Naive thymus-derived CD4-positive, alpha-beta T cell (primary cell): Measurements from ENCODE around the gene FAM174C. TPM values are rescaled to one million over a fixed set of nuclear protein-coding genes. Genes with fewer than 3 reads are reported as not detected.
A peak's percentile ranks its signal among the peaks of the same experiment; 100 is the strongest.

Experiments
- ATAC-seq: fragments of 150-1000 bp; cut with Tn5 transposase; 2 replicates; pipeline ENCODE4 v1.10.0; 2021; ENCODE audit warnings: mild to moderate bottlenecking, moderate library complexity
- CTCF ChIA-PET: fragments of 350-600 bp; sonication (Branson Sonifier 250); formaldehyde crosslinking; loops from one replicate; lab custom pipeline; 2021; ENCODE audit warnings: antibody characterized with exemption; lab: Charles Lee
- POLR2A ChIA-PET: fragments of 350-600 bp; sonication (Branson Sonifier 250); formaldehyde crosslinking; loops from one replicate; lab custom pipeline; 2021; ENCODE audit warnings: antibody characterized with exemption, inconsistent platforms; lab: Charles Lee
- DNase-seq, 9 donors: peaks; one replicate each; pipeline versions ENCODE4 v3.0.0 to v3.0.0-alpha.2; 2020 to 2022; ENCODE audit warnings: mixed read lengths in 1 of 9
- H3K27ac ChIP-seq: one replicate; pipeline ENCODE4 v1.7.0; 2013; ENCODE audit warnings: mild to moderate bottlenecking, low read depth, low read length, moderate library complexity
- H3K27me3 ChIP-seq, 2 donors: one replicate each; pipeline ENCODE4 v1.7.0; 2013; ENCODE audit warnings: low read length in 2 of 2, mild to moderate bottlenecking in 2 of 2, moderate library complexity in 2 of 2; ENCODE audit not compliant: control insufficient read depth in 2 of 2, insufficient read depth in 2 of 2
- H3K36me3 ChIP-seq, 3 experiments: 1 replicate in 2 of 3; 2 replicates in 1 of 3; pipeline ENCODE4 v1.7.0; 2013; ENCODE audit warnings: low read length in 3 of 3, mild to moderate bottlenecking in 3 of 3, moderate library complexity in 1 of 3; ENCODE audit not compliant: insufficient read depth in 3 of 3, control insufficient read depth in 2 of 3
- H3K4me1 ChIP-seq, 2 donors: one replicate each; pipeline ENCODE4 v1.7.0; 2013; ENCODE audit warnings: low read length in 2 of 2, mild to moderate bottlenecking in 2 of 2, moderate library complexity in 1 of 2; ENCODE audit not compliant: control insufficient read depth in 2 of 2, insufficient read depth in 2 of 2
- H3K4me3 ChIP-seq: 2 replicates; pipeline ENCODE4 v1.7.0; 2013; ENCODE audit warnings: mild to moderate bottlenecking, low read length
- H3K9me3 ChIP-seq, 3 experiments: 1 replicate in 2 of 3; 2 replicates in 1 of 3; pipeline ENCODE4 v1.7.0; 2013; ENCODE audit warnings: low read length in 3 of 3; ENCODE audit not compliant: control insufficient read depth in 2 of 3
- H3K27ac Mint-ChIP-seq, 9 donors: one replicate each; pipeline ENCODE4 v1.8.0; 2020 to 2022; ENCODE audit warnings: mixed read lengths in 9 of 9, mild to moderate bottlenecking in 8 of 9, moderate library complexity in 5 of 9, inconsistent platforms in 2 of 9
- H3K27me3 Mint-ChIP-seq, 5 donors: one replicate each; pipeline ENCODE4 v1.8.0; 2021 to 2022; ENCODE audit warnings: mixed read lengths in 5 of 5, mild to moderate bottlenecking in 1 of 5
- H3K36me3 Mint-ChIP-seq, 5 donors: one replicate each; pipeline ENCODE4 v1.8.0; 2020 to 2022; ENCODE audit warnings: mixed read lengths in 5 of 5, mild to moderate bottlenecking in 3 of 5, inconsistent platforms in 1 of 5
- H3K4me1 Mint-ChIP-seq, 7 donors: one replicate each; pipeline ENCODE4 v1.8.0; 2020 to 2022; ENCODE audit warnings: mixed read lengths in 7 of 7, mild to moderate bottlenecking in 3 of 7, inconsistent platforms in 1 of 7
- H3K4me3 Mint-ChIP-seq, 10 donors: one replicate each; pipeline ENCODE4 v1.8.0; 2020 to 2022; ENCODE audit warnings: mild to moderate bottlenecking in 10 of 10, mixed read lengths in 10 of 10, moderate library complexity in 6 of 10, inconsistent platforms in 2 of 10
- H3K9me3 Mint-ChIP-seq, 11 donors: one replicate each; pipeline ENCODE4 v1.8.0; 2020 to 2022; ENCODE audit warnings: mixed read lengths in 11 of 11, mild to moderate bottlenecking in 4 of 11, inconsistent platforms in 1 of 11, moderate library complexity in 1 of 11
- intact Hi-C, 2 donors: fragments of 100-400 bp; cut with micrococcal nuclease; formaldehyde crosslinking; loops; one replicate each; pipeline ENCODE4 v1.15.1; 2023
- polyA plus RNA-seq, 2 donors: library from polyadenylated mRNA; unstranded; fragments of 300-500 nt; fragmentation: Illumina TruSeq; gene quantifications; one replicate each; pipeline ENCODE4 v1.2.3, GENCODE V29; 2021
- total RNA-seq, 6 experiments: library from RNA in 5 of 6; stranded (reverse) in 5 of 6; gene quantifications; 1 replicate in 5 of 6; 2 replicates in 1 of 6; pipeline ENCODE4 v1.2.3 and lab custom pipeline; 2021 to 2026

FAM174C gene
- total and polyA plus RNA-seq, 7 experiments from 2014 or later, result 31.7 to 78.8 (median 50.0) TPM

DNA sequence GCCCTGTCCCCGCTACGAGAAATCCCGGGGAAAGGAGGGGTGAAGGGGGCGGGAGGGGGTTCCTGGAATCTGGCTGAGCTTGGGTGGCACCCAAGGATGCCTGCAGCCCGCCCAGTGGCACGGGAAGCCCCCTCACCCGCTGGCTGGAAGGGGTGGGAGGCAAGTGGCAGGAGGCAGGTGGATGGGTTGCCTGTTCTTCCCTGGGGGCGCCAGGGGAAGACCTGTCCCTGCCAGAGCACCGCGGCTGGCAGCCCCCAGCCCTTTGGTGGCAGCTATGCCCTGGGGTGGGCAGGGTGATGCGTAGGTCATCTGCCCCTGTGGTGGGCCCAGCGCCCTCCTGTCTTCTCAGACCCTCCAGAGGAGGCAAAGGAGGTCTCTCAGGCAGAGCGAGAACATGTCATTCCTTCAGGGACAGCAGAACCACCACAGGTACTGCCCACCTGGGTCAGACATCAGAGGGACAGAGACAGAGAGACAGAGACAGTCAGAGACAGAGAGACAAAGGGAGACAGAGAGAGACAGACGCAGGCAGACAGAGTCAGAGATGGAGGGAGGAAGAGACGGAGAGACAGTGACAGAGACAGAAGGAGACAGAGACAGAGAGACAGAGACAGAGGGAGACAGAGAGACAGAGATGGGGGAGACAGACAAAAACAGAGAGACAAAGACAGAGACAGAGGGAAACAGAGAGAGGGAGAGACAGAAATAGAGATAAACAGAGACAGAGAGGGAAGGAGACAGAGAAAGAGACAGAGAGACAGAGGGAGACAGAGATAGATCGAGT lies 47.1 kb downstream of the FAM174C start:
- H3K9me3 Mint-ChIP-seq, result peaks cover 0 to 5% (median 0%) of the 10 kb centered on the region in 11 donors
- intact Hi-C loops, result no loop called here
- H3K27me3 Mint-ChIP-seq, result peaks cover 26 to 40% (median 31%) of the 10 kb centered on the region in 5 donors
- no peak for DNase-seq
- Histone ChIP-seq H3K27ac (no peak overlapping the region), H3K36me3 (no peaks in the 10 kb centered on the region), H3K4me3 (no peak overlapping the region), H3K9me3 (no peaks in the 10 kb centered on the region), H3K27me3 (peaks cover 5 to 7% of the 10 kb centered on the region in 2 donors), H3K4me1 (peaks cover 0 to 6% of the 10 kb centered on the region in 2 donors)
- POLR2A ChIA-PET, result no interaction called here
- CTCF ChIA-PET, result no interaction called here
- H3K27ac Mint-ChIP-seq, result peak overlapping the region in 2 of 9 donors; percentile 76 to 82
- peak overlapping the region in 3 of 10 donors; percentile 39 to 69 (median 67) for H3K4me3 Mint-ChIP-seq
- H3K4me1 Mint-ChIP-seq, result peaks cover 0 to 13% (median 7%) of the 10 kb centered on the region in 7 donors
- peaks cover 0 to 11% (median 0%) of the 10 kb centered on the region in 5 donors for H3K36me3 Mint-ChIP-seq
- ATAC-seq, result no peak

DNA sequence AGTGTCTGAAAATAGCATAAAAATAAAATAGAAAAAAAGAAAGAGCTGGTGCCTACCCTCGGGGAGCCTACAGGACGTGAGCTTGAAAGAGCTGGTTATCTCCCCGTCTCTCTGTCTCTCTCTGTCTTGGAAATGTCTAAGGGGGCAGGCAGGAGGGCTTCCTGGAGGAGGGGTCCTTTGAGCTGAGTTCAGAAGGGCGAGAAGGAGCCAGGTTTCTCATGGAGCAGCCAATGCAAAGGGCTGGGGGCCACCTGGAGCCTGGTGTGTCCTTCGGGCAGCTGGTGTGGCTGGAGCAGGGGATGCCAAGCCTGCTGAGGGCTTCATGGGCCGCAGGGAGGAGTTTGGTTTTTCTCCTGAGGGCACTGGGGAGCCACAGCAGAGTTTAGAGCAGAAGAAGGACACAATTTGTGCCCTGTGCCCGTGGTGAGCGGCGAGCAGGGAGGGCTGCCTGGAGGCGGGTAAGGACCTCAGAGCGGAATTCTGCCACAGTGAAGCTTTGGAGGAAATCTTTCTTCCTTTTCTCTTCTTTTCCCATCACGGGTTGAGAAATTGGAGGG lies 49.0 kb downstream of the FAM174C start:
- CTCF ChIA-PET, result no interaction called here
- Histone ChIP-seq H3K27me3 (peaks cover 5 to 7% of the 10 kb centered on the region in 2 donors), H3K9me3 (no peaks in the 10 kb centered on the region), H3K27ac (no peak overlapping the region), H3K4me1 (peaks cover 0 to 6% of the 10 kb centered on the region in 2 donors), H3K36me3 (no peaks in the 10 kb centered on the region), H3K4me3 (no peak overlapping the region)
- Mint-ChIP-seq H3K36me3 (peaks cover 0 to 11% (median 0%) of the 10 kb centered on the region in 5 donors), H3K27ac (no peak overlapping the region), H3K27me3 (peaks cover 23 to 35% (median 28%) of the 10 kb centered on the region in 5 donors), H3K4me1 (peaks cover 0 to 11% (median 6%) of the 10 kb centered on the region in 7 donors), H3K9me3 (peaks cover 0 to 5% (median 0%) of the 10 kb centered on the region in 11 donors), H3K4me3 (peak overlapping the region in 5 of 10 donors; percentile 29 to 69 (median 36))
- ATAC-seq (no peak), DNase-seq (no peak)
- intact Hi-C loops, result no loop called here
- POLR2A ChIA-PET, result no interaction called here

DNA sequence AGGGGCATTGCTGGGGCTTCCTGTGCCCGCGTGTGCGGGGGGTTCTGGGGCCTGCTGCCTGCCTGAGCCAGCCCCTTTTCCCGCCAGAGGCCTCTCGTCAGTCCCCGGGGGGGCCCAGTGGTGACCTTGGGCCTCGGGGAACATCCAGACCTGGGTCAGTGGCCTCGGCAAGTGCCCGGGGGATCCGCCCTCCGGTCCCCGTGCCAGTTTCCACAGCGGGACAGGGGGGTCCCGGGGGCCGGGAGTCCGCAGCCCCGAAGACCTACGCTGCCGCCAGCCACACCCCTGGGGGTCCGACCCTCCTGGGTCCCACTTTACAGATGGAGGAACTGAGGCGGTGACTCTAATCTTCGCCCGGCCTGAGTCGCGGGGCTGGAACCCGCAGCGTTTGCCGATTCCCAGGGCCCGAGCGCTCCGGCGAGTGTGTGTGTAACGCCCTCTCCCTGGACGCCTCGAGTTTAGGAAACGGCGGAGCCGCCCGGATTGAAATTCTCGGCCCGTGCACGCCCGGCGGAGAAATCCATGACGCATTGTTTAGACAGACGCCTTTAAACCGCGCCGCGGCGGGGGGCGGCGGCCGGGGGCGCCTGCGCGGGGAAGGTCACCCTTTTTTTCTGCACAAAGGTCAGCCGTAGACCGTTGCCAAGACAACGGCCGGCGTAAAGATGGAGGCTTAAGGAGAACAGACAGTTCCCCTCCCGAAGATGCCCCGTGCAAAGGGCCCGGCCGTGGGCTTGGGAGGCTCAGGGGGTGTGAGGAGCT lies 49.7 kb downstream of the FAM174C start:
- Histone ChIP-seq H3K4me3 (no peak overlapping the region), H3K9me3 (no peaks in the 10 kb centered on the region), H3K27ac (no peak overlapping the region), H3K4me1 (peaks cover 0 to 6% of the 10 kb centered on the region in 2 donors), H3K36me3 (no peaks in the 10 kb centered on the region), H3K27me3 (peaks cover 5 to 7% of the 10 kb centered on the region in 2 donors)
- Mint-ChIP-seq H3K27ac (no peak overlapping the region), H3K36me3 (peaks cover 0 to 11% (median 0%) of the 10 kb centered on the region in 5 donors), H3K4me3 (peak overlapping the region in 5 of 10 donors; percentile 32 to 69 (median 57)), H3K9me3 (peaks cover 0 to 5% (median 0%) of the 10 kb centered on the region in 11 donors), H3K4me1 (peaks cover 0 to 11% (median 6%) of the 10 kb centered on the region in 7 donors), H3K27me3 (peaks cover 23 to 37% (median 28%) of the 10 kb centered on the region in 5 donors)
- DNase-seq (peak in 6 of 9 donors; percentile 7 to 32 (median 17)), ATAC-seq (peak; percentile 68)
- intact Hi-C loops, result no loop called here
- ChIA-PET CTCF (no interaction called here), POLR2A (no interaction called here)

DNA sequence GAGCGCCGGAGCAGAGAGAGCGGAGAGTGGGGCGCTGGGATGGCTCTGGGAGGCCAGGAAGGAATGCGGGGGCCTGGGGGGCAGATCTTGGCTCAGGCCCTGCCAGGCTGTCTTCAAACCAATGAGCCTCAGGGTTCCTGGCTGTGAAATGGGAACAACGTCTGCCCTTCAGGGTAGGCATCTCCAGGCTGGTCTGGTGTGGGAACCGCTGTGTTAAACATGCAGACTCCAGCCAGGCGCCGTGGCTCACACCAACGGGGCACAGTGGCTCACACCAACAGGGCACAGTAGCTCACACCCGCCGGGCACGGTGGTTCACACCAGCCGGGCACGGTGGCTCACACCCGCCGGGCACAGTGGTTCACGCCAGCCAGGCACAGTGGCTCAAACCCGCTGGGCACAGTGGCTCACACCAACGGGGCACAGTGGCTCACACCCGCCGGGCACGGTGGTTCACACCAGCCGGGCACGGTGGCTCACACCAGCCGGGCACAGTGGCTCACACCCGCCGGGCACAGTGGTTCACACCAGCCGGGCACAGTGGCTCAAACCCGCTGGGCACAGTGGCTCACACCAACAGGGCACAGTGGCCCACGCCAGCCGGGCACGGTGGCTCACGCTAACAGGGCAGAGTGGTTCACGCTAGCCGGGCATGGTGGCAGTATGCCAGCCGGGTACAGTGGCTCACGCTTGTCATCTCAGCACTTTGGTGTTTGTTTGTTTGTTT lies 50.4 kb downstream of the FAM174C start:
- peak overlapping the region in 4 of 10 donors; percentile 19 to 66 (median 49) for H3K4me3 Mint-ChIP-seq
- H3K27me3 ChIP-seq, result peaks cover 5 to 7% of the 10 kb centered on the region in 2 donors
- CTCF ChIA-PET, result no interaction called here

DNA sequence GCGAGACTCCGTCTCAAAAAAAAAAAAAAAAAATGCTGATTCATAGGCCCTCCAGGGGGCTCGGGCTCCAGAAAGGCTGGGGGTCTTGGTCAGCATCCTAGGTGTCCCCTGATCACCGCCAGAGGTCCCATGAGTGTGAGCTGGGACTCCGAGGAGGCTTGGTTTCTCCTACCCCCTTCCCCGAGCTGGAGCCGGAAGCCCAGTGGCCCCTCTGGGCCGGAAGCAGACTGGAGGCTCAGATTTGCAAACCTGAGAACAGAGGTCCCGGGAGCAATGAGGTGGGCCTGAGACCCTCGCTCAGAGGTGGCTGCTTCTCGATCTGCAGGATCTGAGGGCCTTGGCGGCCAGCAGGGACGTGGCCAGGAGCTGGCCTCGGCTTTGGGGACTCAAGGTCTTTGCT lies 51.8 kb downstream of the FAM174C start:
- CTCF ChIA-PET, result interaction anchor here (0.7 kb wide), 1 partner anchor 16 kb away, joined by 3 read pairs; no protein-coding TSS in a partner anchor
- H3K4me3 Mint-ChIP-seq, result peak overlapping the region in 2 of 10 donors; percentile 7 to 39
- H3K27ac Mint-ChIP-seq, result no peak overlapping the region

More for the DNA sequence above, 50.4 kb downstream of the FAM174C start:
- no peak for ATAC-seq
- intact Hi-C loops, result no loop called here
- no peak for DNase-seq
- Mint-ChIP-seq H3K36me3 (peaks cover 0 to 11% (median 0%) of the 10 kb centered on the region in 5 donors), H3K27me3 (peaks cover 23 to 40% (median 26%) of the 10 kb centered on the region in 5 donors), H3K9me3 (peaks cover 0 to 5% (median 0%) of the 10 kb centered on the region in 11 donors), H3K27ac (no peak overlapping the region), H3K4me1 (peaks cover 0 to 11% (median 6%) of the 10 kb centered on the region in 7 donors)
- H3K27ac ChIP-seq, result no peak overlapping the region
- POLR2A ChIA-PET, result no interaction called here
- no peaks in the 10 kb centered on the region for H3K36me3 ChIP-seq
- no peak overlapping the region for H3K4me3 ChIP-seq
- H3K4me1 ChIP-seq, result peaks cover 0 to 6% of the 10 kb centered on the region in 2 donors
- H3K9me3 ChIP-seq, result no peaks in the 10 kb centered on the region

More for the DNA sequence above, 51.8 kb downstream of the FAM174C start:
- POLR2A ChIA-PET, result no interaction called here
- no peak for DNase-seq
- Histone ChIP-seq H3K4me3 (no peak overlapping the region), H3K4me1 (peaks cover 0 to 6% of the 10 kb centered on the region in 2 donors), H3K36me3 (no peaks in the 10 kb centered on the region), H3K27me3 (peaks cover 5 to 7% of the 10 kb centered on the region in 2 donors), H3K9me3 (no peaks in the 10 kb centered on the region), H3K27ac (no peak overlapping the region)
- peaks cover 23 to 35% (median 25%) of the 10 kb centered on the region in 5 donors for H3K27me3 Mint-ChIP-seq
- peaks cover 0 to 5% (median 0%) of the 10 kb centered on the region in 11 donors for H3K9me3 Mint-ChIP-seq
- H3K36me3 Mint-ChIP-seq, result peaks cover 0 to 11% (median 0%) of the 10 kb centered on the region in 5 donors
- ATAC-seq, result no peak
- intact Hi-C loops, result no loop called here
- H3K4me1 Mint-ChIP-seq, result peaks cover 0 to 11% (median 6%) of the 10 kb centered on the region in 7 donors
